CD4-positive, alpha-beta T cell treated with Interleukin-10 for 1 hour (primary cell): ENCODE results near the gene OAS2.
"Not testable (repeated sequence)": the region's sequence is repeated elsewhere in the genome, so short reads cannot be mapped to it uniquely, and the experiment has no call there.

Source experiments
- DNase-seq: peaks from one replicate; pipeline ENCODE4 v3.0.0-alpha.2; 2020

OAS2 gene

DNA sequence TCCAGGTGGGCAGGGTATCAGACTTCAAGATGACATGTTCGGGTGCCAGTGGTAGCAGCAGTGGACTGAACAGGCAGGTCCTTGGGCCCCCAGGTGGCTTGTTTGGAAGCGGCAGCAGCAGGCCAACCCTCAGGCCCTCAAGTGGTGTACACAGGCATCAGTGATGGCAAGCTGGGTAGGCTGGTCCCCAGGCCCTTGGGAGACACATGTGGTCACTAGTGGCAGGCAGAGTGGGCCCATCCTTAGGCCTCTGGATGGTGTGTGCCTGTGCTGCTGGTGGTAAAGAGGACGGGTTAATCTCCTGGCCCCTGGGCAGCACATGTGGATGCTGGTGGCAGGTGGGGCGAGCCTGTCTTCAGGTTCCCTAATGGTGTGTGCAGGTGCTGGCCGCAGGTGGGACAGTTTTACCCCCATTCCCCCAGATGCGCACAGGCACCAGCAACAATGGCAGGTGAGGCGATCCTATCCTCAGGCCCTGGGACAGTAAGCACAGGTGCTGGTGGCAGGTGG lies 8.0 kb downstream of the OAS2 start:
- no peak for DNase-seq

DNA sequence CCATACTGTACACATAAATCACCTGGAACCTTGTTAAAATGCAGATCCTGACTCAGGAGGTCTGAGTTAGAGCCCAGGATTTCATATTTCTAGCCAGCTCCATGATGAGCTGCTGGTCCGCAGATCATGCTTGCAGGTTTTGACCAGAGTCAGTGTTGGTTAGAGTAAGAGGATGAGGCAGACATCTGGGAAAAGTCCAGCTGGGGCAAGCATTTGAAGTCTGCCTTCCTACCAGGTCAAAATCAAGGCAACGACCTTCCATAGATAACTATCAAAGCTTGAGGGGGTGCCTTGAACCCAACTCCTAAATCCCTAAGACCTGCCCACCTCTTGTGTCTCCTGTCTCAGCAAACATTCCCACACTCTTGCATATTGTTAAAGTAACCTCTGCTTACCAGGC lies 9.2 kb downstream of the OAS2 start:
- DNase-seq, result no peak

- peak; percentile 25 for DNase-seq
Measured at GRCh38 chr12:112988224-112988623, 9.9 kb downstream of the OAS2 start.

- not testable (repeated sequence) for DNase-seq
Measured at GRCh38 chr12:112988823-112989385, 10.6 kb downstream of the OAS2 start.

- DNase-seq, result no peak
Measured at GRCh38 chr12:112989806-112990205, 11.5 kb downstream of the OAS2 start.

DNA sequence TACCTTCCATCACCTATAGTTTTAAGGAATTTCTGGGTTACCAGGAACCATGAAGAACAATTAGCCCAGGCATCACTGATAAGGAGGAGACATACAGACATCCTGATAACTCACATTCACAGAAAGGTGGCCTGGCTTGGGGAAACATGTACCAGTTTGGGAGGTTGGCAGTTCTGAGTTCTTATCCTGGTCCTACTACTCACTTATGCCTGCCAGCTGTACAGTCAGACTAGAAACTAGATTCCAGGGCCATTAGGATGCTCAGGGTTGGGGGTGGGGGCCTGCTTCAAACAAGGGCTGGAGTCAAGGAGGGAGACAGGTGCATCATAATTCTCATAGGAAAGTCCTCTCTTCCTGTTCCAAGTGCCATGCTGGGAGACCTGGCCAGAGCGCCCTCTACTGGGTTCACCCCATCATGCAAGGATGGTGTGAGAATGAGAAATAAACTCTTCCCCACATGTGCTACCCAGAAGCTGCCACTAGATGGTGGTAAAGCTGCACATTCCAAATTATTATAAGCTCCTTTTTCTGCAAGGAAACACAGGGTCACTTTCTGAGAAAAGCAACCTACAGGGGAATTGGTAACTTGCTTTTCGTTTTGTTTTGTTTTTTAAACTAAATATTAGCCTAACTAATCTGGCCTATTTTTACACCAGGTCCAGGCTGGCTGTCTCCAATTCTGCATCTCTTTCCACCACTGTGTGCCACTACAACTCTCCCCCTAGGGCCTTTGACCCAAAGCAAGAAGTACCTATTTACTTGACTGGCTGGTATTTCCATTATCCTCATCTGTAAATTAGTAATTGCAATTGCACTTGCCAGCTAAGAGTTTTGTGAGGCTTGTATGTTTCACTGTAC lies 14.5 kb downstream of the OAS2 start:
- peak; percentile 70 for DNase-seq

- DNase-seq, result no peak
Measured at GRCh38 chr12:112995008-112995407, 16.7 kb downstream of the OAS2 start.

DNA sequence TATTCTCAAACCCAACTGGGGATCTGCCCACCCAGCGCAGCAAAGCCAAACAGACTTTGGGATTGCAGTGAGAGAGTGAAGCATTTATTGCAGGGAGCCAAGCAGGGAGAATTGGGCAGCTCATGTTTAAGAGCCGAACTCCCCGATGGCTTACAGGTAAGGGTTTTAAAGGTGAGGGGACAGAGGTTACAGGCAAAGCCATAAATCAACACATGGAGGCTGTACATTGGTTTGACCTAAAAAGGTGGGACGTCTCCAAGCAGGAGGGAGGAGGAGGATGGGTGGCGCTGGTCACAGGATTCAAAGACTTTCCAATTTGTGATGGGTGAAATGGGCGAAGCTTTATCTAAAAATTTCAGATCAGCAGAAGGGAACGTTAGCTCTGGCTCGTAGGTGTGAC lies 18.2 kb downstream of the OAS2 start:
- DNase-seq, result no peak

- no peak for DNase-seq
Measured at GRCh38 chr12:112997506-112997905, 19.2 kb downstream of the OAS2 start.

DNA sequence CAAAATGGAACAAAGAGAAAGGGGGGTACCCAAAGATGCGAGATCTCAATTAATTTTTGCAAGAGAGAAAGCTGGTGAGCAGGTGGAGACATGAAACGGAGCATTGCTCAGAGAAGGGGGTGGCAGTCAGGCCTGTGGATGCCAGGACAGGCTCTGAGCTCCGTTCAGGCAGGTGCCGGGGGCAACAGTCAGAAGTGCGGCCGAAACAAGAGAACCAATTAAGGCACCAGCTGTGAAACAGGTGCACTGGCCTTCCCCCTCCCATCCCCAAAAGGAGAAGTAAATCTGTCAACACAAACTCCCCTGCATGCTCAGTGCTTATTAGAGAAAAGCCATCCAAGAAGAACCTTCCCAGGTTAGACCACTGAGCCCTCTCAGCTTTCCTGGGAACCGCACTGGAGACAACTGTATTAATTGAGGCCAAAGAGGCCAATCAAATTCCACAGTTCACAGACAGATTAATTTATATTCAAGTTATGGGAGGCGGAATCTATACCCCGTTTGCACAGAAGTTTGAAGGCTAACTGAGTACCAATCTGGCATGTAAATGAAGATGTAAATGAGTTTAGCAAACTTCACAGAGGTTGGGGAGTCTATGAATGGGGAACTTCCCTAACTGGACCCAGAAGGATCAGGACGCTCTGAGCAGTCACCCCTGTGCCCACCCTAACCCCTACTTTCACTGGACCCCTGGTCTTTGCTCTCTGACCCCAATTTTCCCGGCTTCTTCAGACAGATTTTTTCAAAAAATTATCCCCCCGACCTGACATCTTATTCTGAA lies 20.9 kb downstream of the OAS2 start:
- no peak for DNase-seq

GRCh38 chr12:113000433-113000832 lies 22.1 kb downstream of the OAS2 start:
- no peak for DNase-seq

- DNase-seq, result no peak
Measured at GRCh38 chr12:113002155-113002554, 23.8 kb downstream of the OAS2 start.

- DNase-seq, result no peak
Measured at GRCh38 chr12:113002676-113003075, 24.4 kb downstream of the OAS2 start.

- DNase-seq, result no peak
Measured at GRCh38 chr12:113003636-113004035, 25.3 kb downstream of the OAS2 start.

- no peak for DNase-seq
Measured at GRCh38 chr12:113005762-113006161, 27.4 kb downstream of the OAS2 start.

- no peak for DNase-seq
Measured at GRCh38 chr12:113006206-113006605, 27.9 kb downstream of the OAS2 start.

DNA sequence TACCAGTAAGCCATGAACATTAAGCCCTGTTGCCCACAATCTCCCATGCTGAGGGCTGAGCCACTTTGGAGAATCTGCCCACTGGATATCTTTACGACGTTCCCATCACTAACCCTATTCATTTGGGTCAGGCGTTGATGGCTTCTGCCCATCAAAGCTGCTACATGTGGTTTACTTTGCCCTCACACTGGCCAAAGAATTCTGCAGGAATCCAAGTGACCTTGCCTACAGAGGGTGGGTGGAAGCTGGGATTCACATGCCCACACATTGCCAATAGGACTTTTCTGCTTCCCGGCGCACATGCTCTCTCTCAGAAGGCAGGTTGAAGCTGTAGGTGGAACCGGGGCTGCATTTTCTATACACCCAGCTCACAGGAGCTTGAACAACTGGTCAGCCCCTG lies 28.3 kb downstream of the OAS2 start:
- DNase-seq, result no peak

- DNase-seq, result no peak
Measured at GRCh38 chr12:113007166-113007565, 28.8 kb downstream of the OAS2 start.

DNA sequence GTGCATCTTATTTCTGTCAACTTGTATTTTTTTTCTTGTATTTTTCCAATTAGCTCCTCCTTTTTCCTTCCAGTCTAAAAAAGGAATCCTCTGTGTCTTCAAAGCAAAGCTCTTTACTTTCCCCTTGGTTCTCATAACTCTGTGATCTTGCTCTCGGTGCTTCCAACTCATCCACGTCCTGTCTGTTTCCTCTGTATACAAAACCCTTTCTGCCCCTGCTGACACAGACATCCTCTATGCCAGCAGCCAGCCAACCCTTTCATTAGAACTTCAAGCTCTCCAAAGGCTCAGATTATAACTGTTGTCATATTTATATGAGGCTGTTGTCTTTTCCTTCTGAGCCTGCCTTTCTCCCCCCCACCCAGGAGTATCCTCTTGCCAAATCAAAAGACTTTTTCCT lies 32.4 kb downstream of the OAS2 start:
- DNase-seq, result no peak

DNA sequence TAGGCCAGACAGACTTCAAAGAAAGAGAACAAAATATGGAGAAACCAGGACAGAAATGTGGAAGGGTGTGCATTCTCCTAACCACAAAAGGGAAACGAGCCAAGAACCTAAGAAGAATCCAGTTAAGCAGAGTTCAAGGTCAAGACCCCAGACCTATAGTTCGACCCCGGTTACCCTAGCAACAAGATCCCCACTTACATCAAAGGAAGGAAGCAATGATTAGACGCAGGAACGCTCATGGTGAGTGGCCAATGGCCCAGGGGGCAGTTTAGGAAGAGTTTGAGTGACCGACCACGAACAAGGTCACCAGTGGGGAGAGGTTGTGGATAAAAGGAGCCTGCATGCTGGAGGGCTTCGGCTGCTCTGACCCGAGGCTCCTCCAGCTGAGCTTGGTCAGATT lies 36.2 kb downstream of the OAS2 start:
- DNase-seq, result no peak

DNA sequence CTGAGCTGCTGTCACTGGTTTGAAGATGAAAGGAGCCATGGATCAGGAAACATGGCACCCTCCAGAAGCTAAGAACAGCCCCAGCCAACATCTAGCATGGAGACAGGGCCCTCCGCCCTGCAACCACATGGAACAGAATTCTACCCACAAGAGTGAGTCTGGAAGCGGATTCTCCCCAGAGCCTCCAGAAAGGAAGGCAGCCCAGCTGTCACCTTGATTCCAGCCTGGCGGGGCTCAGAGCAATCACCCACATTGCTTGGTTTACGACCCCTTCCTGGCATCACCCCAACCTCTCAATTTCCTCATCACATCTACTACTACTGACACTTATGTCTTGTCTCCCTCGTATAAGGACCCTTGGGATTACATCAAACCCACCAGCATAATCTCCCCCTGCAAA lies 38.5 kb downstream of the OAS2 start:
- no peak for DNase-seq

GRCh38 chr12:113019025-113019424 lies 40.7 kb downstream of the OAS2 start:
- no peak for DNase-seq

GRCh38 chr12:113021500-113021899 lies 43.2 kb downstream of the OAS2 start:
- no peak for DNase-seq
